Panc1 (cell line): ENCODE data around the gene LETM1. TPM values are rescaled to one million over a fixed set of nuclear protein-coding genes. Genes with fewer than 3 reads are reported as not detected.

Experiments used
- ATAC-seq: fragments of 200-7000 bp; cut with Tn5 transposase; 2 replicates; pipeline ENCODE4 v1.9.1; 2020; ENCODE audit warnings: mild to moderate bottlenecking, moderate library complexity
- BruUV-seq: library from RNA; stranded (reverse); fragments of 400-500 nt; replicated peaks from 2 replicates; lab custom pipeline; 2021; lab: Mats Ljungman, UMichigan
- CTCF ChIA-PET: fragments of 300-600 bp; sonication (Branson Sonifier 250); formaldehyde crosslinking; loops from one replicate; lab custom pipeline; 2022; ENCODE audit warnings: antibody characterized with exemption; lab: Charles Lee
- POLR2A ChIA-PET: fragments of 300-600 bp; sonication (Branson Sonifier 250); formaldehyde crosslinking; loops from one replicate; lab custom pipeline; 2022; ENCODE audit warnings: antibody characterized with exemption; lab: Charles Lee
- DNase-seq: peaks from one replicate; pipeline ENCODE4 v3.0.0-alpha.2; 2010; ENCODE audit warnings: low read depth, low spot score
- H3K27ac ChIP-seq: 2 replicates; pipeline ENCODE4 v1.5.1; 2011; ENCODE audit warnings: mild to moderate bottlenecking, low read length, inconsistent platforms
- H3K27me3 ChIP-seq: fragments of 200-500 bp; sonication (Bioruptor generic); 2 replicates; pipeline ENCODE4 v1.6.0; 2014; ENCODE audit warnings: low read length, inconsistent platforms; ENCODE audit not compliant: control insufficient read depth, insufficient read depth
- H3K36me3 ChIP-seq: fragments of 200-500 bp; sonication (Bioruptor generic); 2 replicates; pipeline ENCODE4 v1.5.1; 2014; ENCODE audit warnings: inconsistent platforms, mild to moderate bottlenecking, low read length, moderate library complexity; ENCODE audit not compliant: control insufficient read depth, insufficient read depth
- H3K4me1 ChIP-seq: 2 replicates; pipeline ENCODE4 v1.5.1; 2011; ENCODE audit warnings: inconsistent platforms, mild to moderate bottlenecking, low read length, moderate library complexity; ENCODE audit not compliant: control insufficient read depth, insufficient read depth
- H3K4me3 ChIP-seq, 2 experiments: 2 replicates each; pipeline ENCODE4 v1.5.1; 2011 to 2012; ENCODE audit warnings: low read depth in 2 of 2, low read length in 2 of 2, mild to moderate bottlenecking in 2 of 2, inconsistent platforms in 1 of 2, moderate library complexity in 1 of 2
- H3K9me3 ChIP-seq: fragments of 200-500 bp; sonication (Bioruptor generic); 2 replicates; pipeline ENCODE4 v1.5.1; 2014; ENCODE audit warnings: low read depth, mild to moderate bottlenecking, inconsistent platforms, low read length, moderate library complexity; ENCODE audit not compliant: control insufficient read depth, insufficient read depth
- POLR2AphosphoS5 ChIP-seq: IDR thresholded peaks from 2 replicates; pipeline ENCODE4 v1.6.1; 2012; ENCODE audit warnings: mild to moderate bottlenecking, low read depth, low read length, moderate library complexity
- REST ChIP-seq, 2 experiments: IDR thresholded peaks; 2 replicates each; pipeline ENCODE4 v1.6.1; 2011 to 2012; ENCODE audit warnings: low read depth in 2 of 2, control low read depth in 1 of 2, low read length in 1 of 2, mild to moderate bottlenecking in 1 of 2, moderate library complexity in 1 of 2; ENCODE audit not compliant: insufficient read depth in 1 of 2
- SIN3A ChIP-seq: IDR thresholded peaks from 2 replicates; pipeline ENCODE4 v1.6.1; 2012; ENCODE audit warnings: low read depth, mild to moderate bottlenecking, low read length, moderate library complexity, borderline replicate concordance; ENCODE audit not compliant: insufficient read depth
- TCF7L2 ChIP-seq: IDR thresholded peaks from 2 replicates; pipeline ENCODE4 v1.6.1; 2011; ENCODE audit warnings: mild to moderate bottlenecking, low read depth, low read length, inconsistent platforms
- in situ Hi-C: cut with HindIII; loops from 2 replicates; pipeline ENCODE4 v1.10.0; 2016; ENCODE audit warnings: low sequenced_read_pairs, low pct_unique_long_range_greater_than_20kb
- intact Hi-C: fragments of 100-400 bp; cut with micrococcal nuclease; formaldehyde crosslinking; loops from one replicate; pipeline ENCODE4 v1.10.0; 2022; ENCODE audit not compliant: unreplicated experiment
- total RNA-seq: library from RNA; stranded (reverse); gene quantifications from one replicate; pipeline ENCODE4 v1.2.1, GENCODE V29; 2021; ENCODE audit not compliant: unreplicated experiment
- TF ChIP-seq, protein P1 (sequence below): fragments of 450-650 bp; IDR thresholded peaks from 2 replicates; pipeline ENCODE4 v1.5.1; 2017; ENCODE audit warnings: mild to moderate bottlenecking

LETM1 gene
- total RNA-seq, 1 experiment from 2014 or later = 67.6 TPM

DNA sequence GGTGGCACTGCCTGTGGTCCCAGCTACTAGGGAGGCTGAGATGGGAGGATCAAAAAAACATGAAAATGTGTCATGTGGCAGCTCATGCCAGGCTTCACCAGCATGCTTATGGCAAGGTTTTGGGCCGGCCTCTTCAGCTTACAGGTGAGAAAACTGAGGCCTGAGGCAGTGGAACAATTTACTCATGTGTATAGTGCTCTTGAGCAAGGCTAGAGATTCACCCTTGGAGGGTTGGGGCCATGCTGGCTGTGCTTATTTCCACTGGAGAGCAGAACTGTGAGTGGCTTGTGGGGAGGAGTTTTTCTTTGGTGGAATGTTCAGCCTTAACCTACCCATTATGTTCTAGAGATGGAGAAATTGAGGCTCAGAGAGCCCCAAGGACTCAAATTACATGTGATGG lies 47.1 kb upstream of the LETM1 start:
- CTCF ChIA-PET = no interaction called here

GRCh38 chr4:1902243-1902642 lies 46.3 kb upstream of the LETM1 start:
- H3K4me1 ChIP-seq = peaks cover 10% of the 10 kb centered on the region; the same call in 1 of the 2 replicates
- TF ChIP-seq, protein P1, sequence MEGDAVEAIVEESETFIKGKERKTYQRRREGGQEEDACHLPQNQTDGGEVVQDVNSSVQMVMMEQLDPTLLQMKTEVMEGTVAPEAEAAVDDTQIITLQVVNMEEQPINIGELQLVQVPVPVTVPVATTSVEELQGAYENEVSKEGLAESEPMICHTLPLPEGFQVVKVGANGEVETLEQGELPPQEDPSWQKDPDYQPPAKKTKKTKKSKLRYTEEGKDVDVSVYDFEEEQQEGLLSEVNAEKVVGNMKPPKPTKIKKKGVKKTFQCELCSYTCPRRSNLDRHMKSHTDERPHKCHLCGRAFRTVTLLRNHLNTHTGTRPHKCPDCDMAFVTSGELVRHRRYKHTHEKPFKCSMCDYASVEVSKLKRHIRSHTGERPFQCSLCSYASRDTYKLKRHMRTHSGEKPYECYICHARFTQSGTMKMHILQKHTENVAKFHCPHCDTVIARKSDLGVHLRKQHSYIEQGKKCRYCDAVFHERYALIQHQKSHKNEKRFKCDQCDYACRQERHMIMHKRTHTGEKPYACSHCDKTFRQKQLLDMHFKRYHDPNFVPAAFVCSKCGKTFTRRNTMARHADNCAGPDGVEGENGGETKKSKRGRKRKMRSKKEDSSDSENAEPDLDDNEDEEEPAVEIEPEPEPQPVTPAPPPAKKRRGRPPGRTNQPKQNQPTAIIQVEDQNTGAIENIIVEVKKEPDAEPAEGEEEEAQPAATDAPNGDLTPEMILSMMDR = no peak
- TF ChIP-seq TCF7L2 = no peak
- no peak for TF ChIP-seq REST (IDR thresholded peaks at IDR 0.05; ENCODE audit: insufficient read depth in 1 of 2, low read depth in 2 of 2, low read length in 1 of 2)
- TF ChIP-seq POLR2AphosphoS5 = no peak
- no peak overlapping the region for H3K27ac ChIP-seq
- intact Hi-C loops = no loop called here
- ATAC-seq = no peak
- peaks cover 4% of the 10 kb centered on the region; the same call in 1 of the 2 replicates for H3K36me3 ChIP-seq
- no TSS peak for BruUV-seq
- no peaks in the 10 kb centered on the region for H3K9me3 ChIP-seq
- POLR2A ChIA-PET = no interaction called here
- no peaks in the 10 kb centered on the region for H3K27me3 ChIP-seq
- CTCF ChIA-PET = no interaction called here
- DNase-seq = no peak
- in situ Hi-C loops = no loop called here
- H3K4me3 ChIP-seq = no peak overlapping the region

More for the DNA sequence above, 47.1 kb upstream of the LETM1 start:
- POLR2A ChIA-PET = no interaction called here
- H3K4me3 ChIP-seq = no peak overlapping the region
- in situ Hi-C loops (no loop called here), intact Hi-C loops (no loop called here)
- H3K36me3 ChIP-seq = peaks cover 4% of the 10 kb centered on the region; the same call in 1 of the 2 replicates
- no peaks in the 10 kb centered on the region for H3K9me3 ChIP-seq
- H3K4me1 ChIP-seq = peaks cover 10% of the 10 kb centered on the region; the same call in 1 of the 2 replicates
- H3K27me3 ChIP-seq = no peaks in the 10 kb centered on the region
- no peak for ATAC-seq
- H3K27ac ChIP-seq = no peak overlapping the region
- DNase-seq = no peak
- BruUV-seq = no TSS peak
- no peak for TF ChIP-seq REST (IDR thresholded peaks at IDR 0.05; ENCODE audit: insufficient read depth in 1 of 2, low read depth in 2 of 2, low read length in 1 of 2)
- no peak for TF ChIP-seq SIN3A
- TF ChIP-seq POLR2AphosphoS5 = no peak
- TF ChIP-seq TCF7L2 = no peak
- TF ChIP-seq, protein P1 = no peak
